GM19372 (cell line): ENCODE measurements around the gene LGALS7B.
"Not testable (repeated sequence)": the region's sequence is repeated elsewhere in the genome, so short reads cannot be mapped to it uniquely, and the experiment has no call there.

Experiments used
- ATAC-seq: cut with Tn5 transposase; IDR thresholded peaks from one replicate; pipeline ENCODE4 v1.9.1; 2021; ENCODE audit warnings: mild to moderate bottlenecking, low read depth, moderate library complexity; ENCODE audit not compliant: unreplicated experiment

LGALS7B gene

GRCh38 chr19:38769635-38770211 lies 19.3 kb upstream of the LGALS7B start:
- ATAC-seq = peak; percentile 72

DNA sequence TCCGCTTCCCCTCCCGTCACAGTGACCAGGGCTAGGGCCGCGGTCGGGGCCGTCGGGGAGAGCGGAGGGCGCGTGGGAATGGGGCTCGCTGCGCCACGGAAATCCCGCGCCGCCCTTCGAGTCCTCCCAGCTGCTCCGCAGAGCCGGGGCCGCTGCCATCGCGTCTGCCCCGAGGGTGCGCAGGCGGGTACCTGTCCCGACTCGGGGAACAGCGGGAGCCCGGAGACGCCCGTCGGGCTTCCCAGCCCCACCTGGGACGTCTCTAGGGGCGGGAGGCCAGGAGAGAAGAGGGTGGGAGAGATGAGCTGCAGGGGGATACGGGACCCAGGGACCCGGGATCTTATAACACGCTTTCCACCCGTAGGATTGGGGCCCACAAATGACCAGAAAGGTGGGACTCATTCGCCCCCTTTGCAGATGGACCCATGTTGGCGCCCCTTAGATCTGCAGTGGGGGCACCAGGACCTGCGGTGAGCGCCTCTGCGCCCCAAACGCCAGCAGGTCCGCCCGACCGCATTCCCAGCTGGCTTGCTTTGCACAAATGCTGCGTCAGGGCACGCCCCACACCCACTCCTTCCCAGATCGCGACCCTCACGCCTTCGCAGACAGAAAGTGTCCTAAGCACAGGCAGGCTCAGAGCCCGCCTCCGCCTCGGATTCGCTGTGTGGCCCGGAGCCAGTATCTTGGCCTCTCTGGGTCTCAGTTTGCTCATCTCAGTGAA lies 18.6 kb upstream of the LGALS7B start:
- peak; percentile 10 for ATAC-seq

- not testable (repeated sequence) for ATAC-seq
These were observed 18.1 kb upstream of the LGALS7B start for GRCh38 chr19:38770949-38771275.

DNA sequence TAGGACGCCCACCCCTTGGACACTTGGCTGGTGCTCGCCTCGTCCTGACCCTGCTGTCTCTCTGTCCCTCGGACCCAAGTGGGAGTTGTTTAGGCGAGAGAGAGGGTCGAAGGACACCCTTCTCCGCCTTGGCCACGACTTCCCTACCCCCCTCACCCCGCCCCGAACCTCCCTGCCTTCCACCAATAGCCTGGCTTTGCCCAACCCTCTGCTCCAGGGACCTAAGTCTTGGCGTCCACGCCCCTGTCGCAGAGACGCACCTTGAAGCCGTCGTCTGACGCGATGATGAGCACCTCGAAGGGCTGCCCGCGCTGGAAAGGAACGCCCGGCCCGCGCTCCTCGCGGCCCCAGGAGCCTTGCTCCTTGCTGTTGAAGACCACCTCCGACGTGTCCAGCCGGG lies 17.4 kb upstream of the LGALS7B start:
- ATAC-seq = not testable (repeated sequence)

DNA sequence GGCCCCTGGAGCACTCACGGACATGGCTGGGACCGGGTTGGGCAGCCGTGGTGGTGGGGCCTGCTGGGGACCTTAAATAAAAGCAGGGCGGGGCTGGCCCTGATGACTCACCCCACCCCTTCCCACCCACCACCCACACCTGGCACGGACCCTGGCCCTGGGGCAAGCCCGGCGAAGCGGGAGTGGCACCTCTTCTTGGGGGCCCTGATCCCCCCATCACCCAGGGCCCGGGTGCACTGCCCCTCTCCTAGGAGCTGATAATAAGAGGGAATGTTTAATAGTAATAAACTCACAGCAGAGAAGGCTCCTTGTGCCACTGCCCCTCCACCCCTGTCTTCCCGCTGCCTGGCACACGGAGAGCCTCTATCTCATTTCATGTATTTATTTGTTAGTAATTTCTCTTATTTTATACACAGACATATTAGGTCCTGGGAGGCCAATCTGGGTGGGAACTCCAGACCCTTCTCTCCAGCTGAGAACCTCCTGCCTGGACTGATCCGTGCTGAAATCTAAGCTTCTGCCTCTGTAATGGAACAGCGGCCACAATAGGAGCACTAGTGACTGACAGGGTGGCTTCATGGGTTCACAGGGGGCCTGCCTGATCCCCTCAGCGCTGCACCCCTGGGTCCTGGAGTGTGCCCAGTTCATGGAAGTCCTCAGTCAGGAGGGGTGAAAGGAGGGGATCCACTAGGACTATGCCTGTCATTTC lies 15.4 kb upstream of the LGALS7B start, which contains the start of gene LGALS7:
TSS of gene LGALS7 (minus strand) at position 49 of the 709 bp plus-strand sequence. CDS start at position 24, 25 bp downstream.
- no peak for ATAC-seq

DNA sequence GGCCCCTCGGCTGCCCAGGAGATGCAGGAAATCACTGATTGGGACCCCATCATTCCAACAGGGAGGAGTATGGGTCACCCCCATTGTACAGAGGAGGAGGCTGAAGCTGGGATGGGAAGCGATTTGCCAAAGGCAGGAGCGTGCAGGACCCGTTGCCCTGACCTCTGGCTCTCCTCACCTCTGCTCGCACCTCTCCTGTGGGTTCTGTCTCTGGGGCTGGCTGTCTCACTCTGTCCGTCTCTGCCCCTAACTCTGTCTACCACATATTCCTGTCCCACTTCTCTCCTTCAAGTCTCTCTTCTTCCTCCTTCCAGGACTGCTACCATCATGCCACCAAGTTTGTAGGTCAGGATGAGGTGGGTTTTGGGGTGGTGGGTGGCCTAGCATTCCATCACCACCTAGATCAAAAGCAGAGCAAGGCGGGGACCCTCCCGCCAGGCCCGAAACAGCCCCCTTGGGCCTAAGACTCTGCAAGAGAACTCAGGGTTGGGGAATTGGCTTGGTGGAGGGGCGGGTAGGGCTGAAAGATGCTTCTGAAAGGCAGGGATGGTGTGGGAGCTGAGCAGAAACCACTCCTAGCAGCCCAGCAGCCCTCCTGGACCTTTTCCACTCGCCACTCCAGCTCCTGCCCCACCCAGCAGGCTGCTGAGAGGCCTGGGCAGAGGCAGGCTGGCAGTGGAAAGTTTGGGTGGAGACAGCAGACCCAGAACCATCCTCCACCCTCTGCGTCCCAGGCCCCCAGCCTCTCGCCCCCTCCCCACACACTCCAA lies 14.6 kb upstream of the LGALS7B start:
- no peak for ATAC-seq

- no peak for ATAC-seq
These were observed 10.3 kb upstream of the LGALS7B start for GRCh38 chr19:38778733-38779132.

GRCh38 chr19:38780443-38780842 lies 8.6 kb upstream of the LGALS7B start:
- ATAC-seq = no peak

- ATAC-seq = no peak
These were observed 7.9 kb upstream of the LGALS7B start for GRCh38 chr19:38781058-38781457.

- not testable (repeated sequence) for ATAC-seq
These were observed 6.8 kb upstream of the LGALS7B start for GRCh38 chr19:38782212-38782611.

- ATAC-seq = no peak
These were observed 4.8 kb upstream of the LGALS7B start for GRCh38 chr19:38784224-38784623.

DNA sequence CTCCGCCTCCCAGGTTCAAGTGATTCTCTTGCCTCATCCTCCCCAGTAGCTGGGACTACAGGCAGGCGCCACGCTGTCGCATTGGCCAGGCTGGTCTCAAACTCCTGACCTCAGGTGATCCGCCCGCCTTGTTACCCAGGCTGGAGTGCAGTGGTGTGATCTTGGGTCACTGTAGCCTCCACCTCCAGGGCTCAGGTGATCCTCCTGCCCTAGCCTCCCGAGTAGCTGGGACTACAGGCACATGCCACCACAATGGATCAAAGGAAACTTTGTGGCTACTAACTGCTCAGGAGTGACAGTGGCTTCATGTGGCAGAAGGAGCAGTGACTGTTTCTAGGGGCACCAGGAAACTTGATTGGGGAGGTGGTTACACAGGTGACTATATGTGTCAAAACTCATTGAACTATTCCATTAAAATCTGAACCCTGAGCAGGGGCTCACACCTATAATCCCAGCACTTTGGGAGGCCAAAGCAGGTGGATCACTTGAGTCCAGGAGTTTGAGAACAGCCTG lies 3.8 kb upstream of the LGALS7B start:
- no peak for ATAC-seq

DNA sequence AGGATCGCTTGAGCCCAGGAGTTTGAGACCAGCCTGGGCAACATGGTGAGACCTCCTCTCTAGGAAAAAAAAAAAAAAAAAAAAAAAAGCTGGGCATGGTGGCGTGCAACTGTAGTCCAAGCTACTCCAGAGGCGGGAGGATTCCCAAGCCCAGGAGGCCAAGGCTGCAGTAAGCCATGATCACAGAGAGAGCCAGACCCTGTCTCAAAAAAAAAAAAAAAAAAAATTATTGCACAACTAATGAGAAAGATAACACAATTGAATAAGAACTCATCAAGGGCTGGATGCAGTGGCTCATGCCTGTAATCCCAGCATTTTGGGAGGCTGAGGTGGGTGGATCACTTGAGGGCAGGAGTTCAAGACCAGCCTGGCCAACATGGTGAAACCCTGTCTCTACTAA lies 2.9 kb upstream of the LGALS7B start:
- ATAC-seq = not testable (repeated sequence)

GRCh38 chr19:38786572-38787265 lies 2.3 kb upstream of the LGALS7B start:
- no peak for ATAC-seq

- ATAC-seq = not testable (repeated sequence)
These were observed 1.8 kb downstream of the LGALS7B start for GRCh38 chr19:38790507-38791403.

DNA sequence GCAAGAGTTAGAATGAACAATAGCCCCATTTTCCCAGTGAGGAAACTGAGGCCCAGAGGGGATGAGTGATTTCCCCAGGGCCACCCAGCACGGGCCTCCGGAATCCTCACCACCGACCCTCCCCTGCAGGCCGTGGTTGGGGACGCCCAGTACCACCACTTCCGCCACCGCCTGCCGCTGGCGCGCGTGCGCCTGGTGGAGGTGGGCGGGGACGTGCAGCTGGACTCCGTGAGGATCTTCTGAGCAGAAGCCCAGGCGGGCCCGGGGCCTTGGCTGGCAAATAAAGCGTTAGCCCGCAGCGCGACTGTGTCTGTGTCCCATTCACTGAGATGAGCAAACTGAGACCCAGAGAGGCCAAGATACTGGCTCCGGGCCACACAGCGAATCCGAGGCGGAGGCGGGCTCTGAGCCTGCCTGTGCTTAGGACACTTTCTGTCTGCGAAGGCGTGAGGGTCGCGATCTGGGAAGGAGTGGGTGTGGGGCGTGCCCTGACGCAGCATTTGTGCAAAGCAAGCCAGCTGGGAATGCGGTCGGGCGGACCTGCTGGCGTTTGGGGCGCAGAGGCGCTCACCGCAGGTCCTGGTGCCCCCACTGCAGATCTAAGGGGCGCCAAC lies 2.6 kb downstream of the LGALS7B start:
- ATAC-seq = peak; percentile 79

- ATAC-seq = no peak
These were observed 3.5 kb downstream of the LGALS7B start for GRCh38 chr19:38792250-38793111.

DNA sequence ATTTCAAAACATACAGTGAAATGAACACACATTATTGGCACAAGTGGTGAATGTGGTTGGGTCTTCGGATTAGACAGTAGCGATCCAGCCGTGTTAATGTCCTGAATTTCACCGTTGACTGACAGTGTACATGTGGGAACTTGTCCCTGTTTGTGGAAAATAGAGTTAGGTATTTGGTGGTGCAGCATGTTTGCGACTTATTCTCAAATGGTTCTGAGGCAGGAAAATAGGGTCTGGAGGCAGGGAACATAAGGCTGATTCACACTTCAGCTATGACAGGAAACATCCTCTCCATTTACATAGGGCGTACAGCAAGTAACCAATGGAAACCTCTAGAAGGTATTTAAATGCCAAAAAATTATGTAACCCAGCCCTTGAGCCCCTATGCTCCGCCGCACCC lies 4.2 kb downstream of the LGALS7B start:
- no peak for ATAC-seq
